GM23338 (cell line): ENCODE data around the gene FZD4. TPM values are rescaled to one million over a fixed set of nuclear protein-coding genes. Genes with fewer than 3 reads are reported as not detected.

Experiments used
- ATAC-seq: fragments of 200-7000 bp; cut with Tn5 transposase; 3 replicates; pipeline ENCODE4 v1.9.1; 2020
- DNase-seq: peaks from one replicate; pipeline ENCODE4 v3.0.0-alpha.2; 2015; ENCODE audit warnings: low spot score
- H2AFZ ChIP-seq: fragments of 200-600 bp; sonication (generic); 2 replicates; pipeline ENCODE4 v1.8.0; 2016; ENCODE audit warnings: antibody characterized with exemption, mild to moderate bottlenecking, moderate library complexity
- H3F3A ChIP-seq: fragments of 200-600 bp; sonication (generic); replicated peaks from 2 replicates; pipeline ENCODE4 v1.8.0; 2017; ENCODE audit warnings: antibody characterized with exemption, mixed run types, low read depth
- H3K27ac ChIP-seq: fragments of 200-600 bp; sonication (generic); 2 replicates; pipeline ENCODE4 v1.6.1; 2016; ENCODE audit warnings: low read depth
- H3K27me3 ChIP-seq: fragments of 200-600 bp; sonication (generic); 2 replicates; pipeline ENCODE4 v1.8.0; 2016; ENCODE audit warnings: mild to moderate bottlenecking, mixed run types, moderate library complexity; ENCODE audit not compliant: insufficient read depth
- H3K36me3 ChIP-seq: fragments of 200-600 bp; sonication (generic); 2 replicates; pipeline ENCODE4 v1.8.0; 2016; ENCODE audit warnings: mild to moderate bottlenecking; ENCODE audit not compliant: insufficient read depth
- H3K4me1 ChIP-seq: fragments of 200-600 bp; sonication (generic); 2 replicates; pipeline ENCODE4 v1.8.0; 2016; ENCODE audit warnings: mild to moderate bottlenecking, moderate library complexity; ENCODE audit not compliant: insufficient read depth
- H3K4me2 ChIP-seq: fragments of 200-600 bp; sonication (generic); 2 replicates; pipeline ENCODE4 v1.7.1; 2017; ENCODE audit warnings: mixed run types
- H3K4me3 ChIP-seq: fragments of 200-600 bp; sonication (generic); 2 replicates; pipeline ENCODE4 v1.6.1; 2016; ENCODE audit warnings: mixed run types
- H3K79me2 ChIP-seq: fragments of 200-600 bp; sonication (generic); replicated peaks from 2 replicates; pipeline ENCODE4 v1.8.0; 2017; ENCODE audit warnings: mild to moderate bottlenecking; ENCODE audit not compliant: insufficient read depth
- H3K9me2 ChIP-seq: fragments of 200-600 bp; sonication (generic); 2 replicates; pipeline ENCODE4 v1.8.0; 2017; ENCODE audit not compliant: insufficient read depth
- H4K20me1 ChIP-seq: fragments of 200-600 bp; sonication (generic); replicated peaks from 2 replicates; pipeline ENCODE4 v1.8.0; 2017; ENCODE audit warnings: mild to moderate bottlenecking; ENCODE audit not compliant: insufficient read depth
- H3K27ac Mint-ChIP-seq: 2 replicates; pipeline ENCODE4 v1.8.0; 2020; ENCODE audit warnings: inconsistent platforms, mild to moderate bottlenecking, moderate library complexity, mixed read lengths
- H3K27me3 Mint-ChIP-seq: 3 replicates; pipeline ENCODE4 v1.8.0; 2022; ENCODE audit warnings: low read depth, mild to moderate bottlenecking, moderate library complexity, mixed read lengths, inconsistent platforms; ENCODE audit not compliant: insufficient read depth, poor library complexity
- H3K36me3 Mint-ChIP-seq: 3 replicates; pipeline ENCODE4 v1.8.0; 2021; ENCODE audit warnings: low read depth, mild to moderate bottlenecking, inconsistent platforms, moderate library complexity, mixed read lengths
- H3K4me1 Mint-ChIP-seq: 3 replicates; pipeline ENCODE4 v1.8.0; 2020; ENCODE audit warnings: mild to moderate bottlenecking, inconsistent platforms, mixed read lengths
- H3K4me3 Mint-ChIP-seq: 3 replicates; pipeline ENCODE4 v1.8.0; 2021; ENCODE audit warnings: moderate library complexity, mild to moderate bottlenecking, inconsistent platforms, mixed read lengths
- H3K9me3 Mint-ChIP-seq: 3 replicates; pipeline ENCODE4 v1.8.0; 2020; ENCODE audit warnings: moderate library complexity, mild to moderate bottlenecking, inconsistent platforms, mixed read lengths
- CREB1 ChIP-seq: fragments of 250-450 bp; sonication (Bioruptor Pico); IDR thresholded peaks from 2 replicates; pipeline ENCODE4 v1.5.0; 2020; ENCODE audit warnings: low read depth, mild to moderate bottlenecking, moderate library complexity
- EZH2 ChIP-seq: fragments of 200-600 bp; sonication (generic); IDR thresholded peaks from one replicate; pipeline ENCODE4 v1.8.0; 2017; ENCODE audit warnings: antibody characterized with exemption, mild to moderate bottlenecking, low read depth; ENCODE audit not compliant: unreplicated experiment
- EZH2phosphoT487 ChIP-seq: fragments of 200-600 bp; sonication (generic); IDR thresholded peaks from one replicate; pipeline ENCODE4 v1.8.1; 2018; ENCODE audit warnings: antibody characterized with exemption; ENCODE audit not compliant: unreplicated experiment
- JUNB ChIP-seq: IDR thresholded peaks from one replicate; pipeline ENCODE4 v1.6.1; 2016; ENCODE audit warnings: antibody characterized with exemption; ENCODE audit not compliant: unreplicated experiment
- NANOG ChIP-seq: IDR thresholded peaks from 2 replicates; pipeline ENCODE4 v1.6.1; 2016; ENCODE audit warnings: antibody characterized with exemption, borderline replicate concordance
- POLR2AphosphoS5 ChIP-seq: IDR thresholded peaks from 2 replicates; pipeline ENCODE4 v1.6.1; 2016; ENCODE audit warnings: antibody characterized with exemption, low read depth
- REST ChIP-seq: IDR thresholded peaks from one replicate; pipeline ENCODE4 v1.6.1; 2018; ENCODE audit warnings: antibody characterized with exemption; ENCODE audit not compliant: unreplicated experiment
- STAT1 ChIP-seq: IDR thresholded peaks from one replicate; pipeline ENCODE4 v1.6.1; 2016; ENCODE audit warnings: antibody characterized with exemption; ENCODE audit not compliant: unreplicated experiment
- ZNF114 ChIP-seq: fragments of 250-450 bp; sonication (Bioruptor Pico); IDR thresholded peaks from 2 replicates; pipeline ENCODE4 v1.5.0; 2020; ENCODE audit warnings: mild to moderate bottlenecking, moderate library complexity
- ZNF331 ChIP-seq: fragments of 250-450 bp; sonication (Bioruptor Pico); IDR thresholded peaks from 2 replicates; pipeline ENCODE4 v1.5.0; 2020; ENCODE audit warnings: low read depth, mild to moderate bottlenecking, moderate library complexity
- ZNF462 ChIP-seq: fragments of 250-450 bp; sonication (Bioruptor Pico); IDR thresholded peaks from 2 replicates; pipeline ENCODE4 v1.5.0; 2020; ENCODE audit warnings: mild to moderate bottlenecking, moderate library complexity
- polyA plus RNA-seq: library from polyadenylated mRNA; unstranded; fragments of >200 nt; fragmentation: Nextera tagmentation; extraction: Ambion mirVana; gene quantifications from 2 replicates; pipeline ENCODE4 v1.2.1, GENCODE V29; 2016
- total RNA-seq: library from RNA; depleted of rRNA; stranded (reverse); fragments of >200 nt; shearing (Covaris generic); gene quantifications from 2 replicates; pipeline ENCODE4 v1.2.3, GENCODE V29; 2014
- TF ChIP-seq, protein P1 (sequence below): IDR thresholded peaks from 2 replicates; pipeline ENCODE4 v1.6.1; 2016; ENCODE audit warnings: antibody characterized with exemption
- TF ChIP-seq, protein P2 (sequence below), 2 experiments: fragments of 200-600 bp in 1 of 2; sonication (generic) in 1 of 2; conservative IDR thresholded peaks; 2 replicates each; pipeline versions ENCODE4 v1.5.1 to v1.6.1; 2016 to 2017; ENCODE audit warnings: antibody characterized with exemption in 2 of 2, low read depth in 2 of 2, mild to moderate bottlenecking in 2 of 2, moderate library complexity in 1 of 2

The FZD4 gene
- total and polyA plus RNA-seq, 2 experiments from 2014 or later, result 1.4 to 8.9 TPM

DNA sequence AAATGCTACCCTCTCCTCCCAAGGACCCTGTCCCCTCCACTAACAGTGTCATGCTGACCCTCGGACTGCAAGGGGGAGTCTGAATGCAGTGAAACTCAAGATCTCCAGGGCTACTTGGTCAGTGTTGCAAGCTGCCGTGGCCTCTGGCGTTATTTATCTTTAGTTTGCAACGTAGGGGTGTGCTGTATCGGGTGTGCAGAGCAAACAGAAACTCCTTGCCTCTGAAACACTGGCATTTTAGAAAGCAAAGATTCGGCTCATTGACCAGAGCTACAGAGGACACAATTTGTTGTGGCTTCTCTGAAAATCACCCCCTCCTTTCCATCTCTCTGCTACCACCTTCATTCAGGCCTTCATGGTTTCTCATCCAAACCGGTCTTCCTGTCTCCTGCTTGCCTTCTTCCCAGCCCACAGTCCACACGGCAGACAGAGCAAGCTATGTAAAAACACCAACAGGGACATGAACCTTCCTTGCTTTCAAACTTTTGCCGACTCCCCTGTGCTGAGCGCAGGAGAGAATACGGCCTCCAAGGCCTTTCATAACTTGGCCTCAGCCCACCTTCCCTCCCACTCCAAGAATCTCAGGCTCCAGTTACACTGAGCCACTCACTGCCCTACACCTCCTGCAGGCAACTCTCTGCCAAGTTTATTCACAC lies 14.9 kb downstream of the FZD4 start:
- peak; percentile 91 for ATAC-seq
- no peak overlapping the region for H3K4me3 ChIP-seq

More for the DNA sequence above, 14.9 kb downstream of the FZD4 start:
- no peaks in the 10 kb centered on the region for H3K36me3 Mint-ChIP-seq
- Histone ChIP-seq H4K20me1 (no peaks in the 10 kb centered on the region), H3K79me2 (no peaks in the 10 kb centered on the region), H3F3A (no peaks in the 10 kb centered on the region), H3K9me2 (no peaks in the 10 kb centered on the region), H3K4me2 (no peak overlapping the region), H3K36me3 (no peaks in the 10 kb centered on the region), H2AFZ (peak overlapping the region; percentile 70; the same call in 1 of the 2 replicates), H3K27ac (peak overlapping the region; percentile 63; the same call in 1 of the 2 replicates), H3K4me1 (peaks cover 23% of the 10 kb centered on the region), H3K27me3 (no peaks in the 10 kb centered on the region)
- TF ChIP-seq REST (no peak), POLR2AphosphoS5 (no peak), EZH2phosphoT487 (no peak), ZNF114 (CRISPR knock-in tag) (no peak), JUNB (no peak), NANOG (no peak), STAT1 (no peak), CREB1 (no peak), ZNF331 (no peak), ZNF462 (no peak), EZH2 (no peak)
- TF ChIP-seq, protein P1, sequence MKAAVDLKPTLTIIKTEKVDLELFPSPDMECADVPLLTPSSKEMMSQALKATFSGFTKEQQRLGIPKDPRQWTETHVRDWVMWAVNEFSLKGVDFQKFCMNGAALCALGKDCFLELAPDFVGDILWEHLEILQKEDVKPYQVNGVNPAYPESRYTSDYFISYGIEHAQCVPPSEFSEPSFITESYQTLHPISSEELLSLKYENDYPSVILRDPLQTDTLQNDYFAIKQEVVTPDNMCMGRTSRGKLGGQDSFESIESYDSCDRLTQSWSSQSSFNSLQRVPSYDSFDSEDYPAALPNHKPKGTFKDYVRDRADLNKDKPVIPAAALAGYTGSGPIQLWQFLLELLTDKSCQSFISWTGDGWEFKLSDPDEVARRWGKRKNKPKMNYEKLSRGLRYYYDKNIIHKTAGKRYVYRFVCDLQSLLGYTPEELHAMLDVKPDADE, result no peak
- TF ChIP-seq, protein P2, sequence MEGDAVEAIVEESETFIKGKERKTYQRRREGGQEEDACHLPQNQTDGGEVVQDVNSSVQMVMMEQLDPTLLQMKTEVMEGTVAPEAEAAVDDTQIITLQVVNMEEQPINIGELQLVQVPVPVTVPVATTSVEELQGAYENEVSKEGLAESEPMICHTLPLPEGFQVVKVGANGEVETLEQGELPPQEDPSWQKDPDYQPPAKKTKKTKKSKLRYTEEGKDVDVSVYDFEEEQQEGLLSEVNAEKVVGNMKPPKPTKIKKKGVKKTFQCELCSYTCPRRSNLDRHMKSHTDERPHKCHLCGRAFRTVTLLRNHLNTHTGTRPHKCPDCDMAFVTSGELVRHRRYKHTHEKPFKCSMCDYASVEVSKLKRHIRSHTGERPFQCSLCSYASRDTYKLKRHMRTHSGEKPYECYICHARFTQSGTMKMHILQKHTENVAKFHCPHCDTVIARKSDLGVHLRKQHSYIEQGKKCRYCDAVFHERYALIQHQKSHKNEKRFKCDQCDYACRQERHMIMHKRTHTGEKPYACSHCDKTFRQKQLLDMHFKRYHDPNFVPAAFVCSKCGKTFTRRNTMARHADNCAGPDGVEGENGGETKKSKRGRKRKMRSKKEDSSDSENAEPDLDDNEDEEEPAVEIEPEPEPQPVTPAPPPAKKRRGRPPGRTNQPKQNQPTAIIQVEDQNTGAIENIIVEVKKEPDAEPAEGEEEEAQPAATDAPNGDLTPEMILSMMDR (conservative IDR thresholded peaks at IDR 0.05; ENCODE audit: low read depth in 2 of 2), result no peak
- peaks cover 26% of the 10 kb centered on the region for H3K4me1 Mint-ChIP-seq
- H3K27me3 Mint-ChIP-seq, result no peaks in the 10 kb centered on the region
- no peak overlapping the region; the same call in 2 of the 3 replicates for H3K4me3 Mint-ChIP-seq
- DNase-seq, result peak; percentile 40
- H3K9me3 Mint-ChIP-seq, result no peaks in the 10 kb centered on the region
- peak overlapping the region; percentile 35 for H3K27ac Mint-ChIP-seq
